GM10847 (cell line): ENCODE results near the gene URAD.

Experiments
- POLR2A ChIP-seq: IDR thresholded peaks from 2 replicates; pipeline ENCODE4 v1.6.1; 2011; ENCODE audit not compliant: insufficient read length; ENCODE audit errors: extremely low read depth

URAD gene

GRCh38 chr13:28002886-28003698, 14.6 kb upstream of the URAD start:
- no peak for TF ChIP-seq POLR2A

- TF ChIP-seq POLR2A: no peak
Measured at GRCh38 chr13:28001837-28002473, 13.5 kb upstream of the URAD start.

GRCh38 chr13:28001049-28001448, 12.6 kb upstream of the URAD start:
- no peak for TF ChIP-seq POLR2A

GRCh38 chr13:28000567-28000966, 12.1 kb upstream of the URAD start:
- no peak for TF ChIP-seq POLR2A

- TF ChIP-seq POLR2A: no peak
Measured at GRCh38 chr13:27997904-27998522, 9.5 kb upstream of the URAD start.

- TF ChIP-seq POLR2A: no peak
Measured at GRCh38 chr13:27991881-27992280, 3.4 kb upstream of the URAD start.

GRCh38 chr13:27985600-27985999, 2.9 kb downstream of the URAD start:
- TF ChIP-seq POLR2A: no peak

- no peak for TF ChIP-seq POLR2A
Measured at GRCh38 chr13:27982361-27982760, 6.1 kb downstream of the URAD start.

- no peak for TF ChIP-seq POLR2A
Measured at GRCh38 chr13:27981006-27981708, 7.3 kb downstream of the URAD start.

GRCh38 chr13:27980280-27980998, 8.1 kb downstream of the URAD start:
- no peak for TF ChIP-seq POLR2A

- no peak for TF ChIP-seq POLR2A
Measured at GRCh38 chr13:27979765-27980279, 8.7 kb downstream of the URAD start.

- TF ChIP-seq POLR2A: no peak
Measured at GRCh38 chr13:27979001-27979643, 9.4 kb downstream of the URAD start.

GRCh38 chr13:27978301-27978968, 10.1 kb downstream of the URAD start:
- no peak for TF ChIP-seq POLR2A
